ENCODE results near the gene LMNA.

The LMNA gene

GRCh38 chr1:156100205-156100995, 14.1 kb upstream of the LMNA start:
- no peak overlapping the region for H3K27ac ChIP-seq (replicated peaks)
- no peaks in the 10 kb centered on the region for H3K27me3 ChIP-seq (ENCODE audit: insufficient read depth, poor library complexity, severe bottlenecking)
- no peak overlapping the region for H3K4me3 ChIP-seq (replicated peaks; ENCODE audit: insufficient read depth, low read length)
- no peak for DNase-seq (ENCODE audit: low read depth in 1 of 2, low spot score in 1 of 2)
- TF ChIP-seq GABPA (IDR thresholded peaks at IDR 0.05; ENCODE audit: low read depth): no peak
- no peak for TF ChIP-seq REST (IDR thresholded peaks at IDR 0.05; ENCODE audit: insufficient replicate concordance, low read depth)
- no peak for TF ChIP-seq POLR2AphosphoS5 (IDR thresholded peaks at IDR 0.05; ENCODE audit: low read depth)
- no peak for TF ChIP-seq SPI1 (IDR thresholded peaks at IDR 0.05; ENCODE audit: borderline replicate concordance, low read depth)
- TF ChIP-seq CTCF (IDR thresholded peaks at IDR 0.05; ENCODE audit: insufficient read depth, low read length): no peak

- Histone ChIP-seq H3K27ac (replicated peaks) (no peak overlapping the region), H3K27me3 (ENCODE audit: insufficient read depth, poor library complexity, severe bottlenecking) (no peaks in the 10 kb centered on the region), H3K4me3 (replicated peaks; ENCODE audit: insufficient read depth, low read length) (no peak overlapping the region)
- no peak for DNase-seq (ENCODE audit: low read depth in 1 of 2, low spot score in 1 of 2)
- TF ChIP-seq REST (IDR thresholded peaks at IDR 0.05; ENCODE audit: insufficient replicate concordance, low read depth): no peak
- TF ChIP-seq GABPA (IDR thresholded peaks at IDR 0.05; ENCODE audit: low read depth): no peak
- no peak for TF ChIP-seq POLR2AphosphoS5 (IDR thresholded peaks at IDR 0.05; ENCODE audit: low read depth)
- no peak for TF ChIP-seq SPI1 (IDR thresholded peaks at IDR 0.05; ENCODE audit: borderline replicate concordance, low read depth)
- TF ChIP-seq CTCF (IDR thresholded peaks at IDR 0.05; ENCODE audit: insufficient read depth, low read length): no peak
These were observed 12.6 kb upstream of the LMNA start for GRCh38 chr1:156101880-156102279.

- no peaks in the 10 kb centered on the region for H3K27me3 ChIP-seq (ENCODE audit: insufficient read depth, poor library complexity, severe bottlenecking)
- DNase-seq (ENCODE audit: low read depth in 1 of 2, low spot score in 1 of 2): peak in 1 of 2 experiments; percentile 73
- H3K4me3 ChIP-seq (replicated peaks; ENCODE audit: insufficient read depth, low read length): no peak overlapping the region
- peak; percentile 81 for TF ChIP-seq SPI1 (IDR thresholded peaks at IDR 0.05; ENCODE audit: borderline replicate concordance, low read depth)
- peak; percentile 53; the same call in 1 of the 2 replicates for TF ChIP-seq GABPA (IDR thresholded peaks at IDR 0.05; ENCODE audit: low read depth)
- peak; percentile 38; the same call in 1 of the 2 replicates for TF ChIP-seq POLR2AphosphoS5 (IDR thresholded peaks at IDR 0.05; ENCODE audit: low read depth)
- no peak for TF ChIP-seq REST (IDR thresholded peaks at IDR 0.05; ENCODE audit: insufficient replicate concordance, low read depth)
- TF ChIP-seq CTCF (IDR thresholded peaks at IDR 0.05; ENCODE audit: insufficient read depth, low read length): no peak
- peak overlapping the region; percentile 62 for H3K27ac ChIP-seq (replicated peaks)
These were observed 11.6 kb upstream of the LMNA start for GRCh38 chr1:156102633-156103511.
